ENCODE measurements around the gene UPK3BL1. TPM values are rescaled to one million over a fixed set of nuclear protein-coding genes. Genes with fewer than 3 reads are reported as not detected.
"Not testable (repeated sequence)": the region's sequence is repeated elsewhere in the genome, so short reads cannot be mapped to it uniquely, and the experiment has no call there.

UPK3BL1 gene
- total and polyA plus RNA-seq, 2 donors (not counting 1 experiment from before 2014, with no cell fraction given): 85.4 to 203 TPM

GRCh38 chr7:102611675-102612325, 30.8 kb downstream of the UPK3BL1 start:
- H3K27ac ChIP-seq (ENCODE audit: low read length in 2 of 2); H3K4me1 Mint-ChIP-seq; H3K79me2 ChIP-seq (ENCODE audit: control insufficient read depth, insufficient read depth, low read length); H4K20me1 ChIP-seq (ENCODE audit: control insufficient read depth, insufficient read depth, low read length, poor library complexity, severe bottlenecking); H3K27ac Mint-ChIP-seq; H3K4me2 ChIP-seq (replicated peaks; ENCODE audit: low read depth, low read length, poor library complexity, severe bottlenecking); H3K27me3 ChIP-seq (replicated peaks in 1 of 4; ENCODE audit: control extremely low read depth in 1 of 4, control insufficient read depth in 3 of 4, insufficient read depth in 4 of 4, low read length in 3 of 4); POLR2A ChIA-PET; H3K9me3 ChIP-seq (ENCODE audit: control extremely low read depth in 1 of 3, control insufficient read depth in 2 of 3, insufficient read depth in 1 of 3, low read length in 2 of 3); CTCF ChIA-PET; H2AFZ ChIP-seq (ENCODE audit: insufficient read depth, low read depth, low read length, poor library complexity, severe bottlenecking); H3K36me3 ChIP-seq (replicated peaks in 1 of 2; ENCODE audit: control extremely low read depth in 1 of 2, control insufficient read depth in 1 of 2, extremely low read depth in 1 of 2, insufficient read depth in 2 of 2, low read length in 1 of 2); H3K27me3 Mint-ChIP-seq; H3K9ac ChIP-seq (ENCODE audit: low read length); H3K9me3 Mint-ChIP-seq (ENCODE audit: insufficient read depth); ATAC-seq (ENCODE audit: low read depth); intact Hi-C loops (cut with micrococcal nuclease); H3K4me3 ChIP-seq (ENCODE audit: control extremely low read depth in 1 of 5, extremely low read depth in 1 of 5, insufficient read depth in 1 of 5, low read depth in 2 of 5, low read length in 4 of 5): not testable (repeated sequence)
- 59% methylated on average over 4 of the region's 10 CpGs for WGBS (ENCODE audit: insufficient coverage)
- peak; percentile 27 for DNase-seq
- H3K4me1 ChIP-seq (ENCODE audit: control insufficient read depth in 2 of 2, insufficient read depth in 2 of 2, low read length in 2 of 2): peaks cover 0 to 11% of the 10 kb centered on the region in 2 donors
- H3K4me3 Mint-ChIP-seq: peak overlapping the region; percentile 37

GRCh38 chr7:102611013-102611674, 31.4 kb downstream of the UPK3BL1 start:
- H3K9me3 Mint-ChIP-seq (ENCODE audit: insufficient read depth); H2AFZ ChIP-seq (ENCODE audit: insufficient read depth, low read depth, low read length, poor library complexity, severe bottlenecking); H3K27ac Mint-ChIP-seq; H3K27me3 ChIP-seq (replicated peaks in 1 of 4; ENCODE audit: control extremely low read depth in 1 of 4, control insufficient read depth in 3 of 4, insufficient read depth in 4 of 4, low read length in 3 of 4); intact Hi-C loops (cut with micrococcal nuclease); DNase-seq; H3K4me2 ChIP-seq (replicated peaks; ENCODE audit: low read depth, low read length, poor library complexity, severe bottlenecking); POLR2A ChIA-PET; H3K4me3 ChIP-seq (ENCODE audit: control extremely low read depth in 1 of 5, extremely low read depth in 1 of 5, insufficient read depth in 1 of 5, low read depth in 2 of 5, low read length in 4 of 5); H3K27ac ChIP-seq (ENCODE audit: low read length in 2 of 2); H3K4me1 Mint-ChIP-seq; H3K36me3 ChIP-seq (replicated peaks in 1 of 2; ENCODE audit: control extremely low read depth in 1 of 2, control insufficient read depth in 1 of 2, extremely low read depth in 1 of 2, insufficient read depth in 2 of 2, low read length in 1 of 2); H3K4me3 Mint-ChIP-seq; H3K9me3 ChIP-seq (ENCODE audit: control extremely low read depth in 1 of 3, control insufficient read depth in 2 of 3, insufficient read depth in 1 of 3, low read length in 2 of 3); H4K20me1 ChIP-seq (ENCODE audit: control insufficient read depth, insufficient read depth, low read length, poor library complexity, severe bottlenecking); H3K9ac ChIP-seq (ENCODE audit: low read length); H3K27me3 Mint-ChIP-seq; CTCF ChIA-PET; H3K79me2 ChIP-seq (ENCODE audit: control insufficient read depth, insufficient read depth, low read length): not testable (repeated sequence)
- ATAC-seq (ENCODE audit: low read depth): peak; percentile 70
- WGBS (ENCODE audit: insufficient coverage): no CpG with 5 or more reads among the region's 30 CpGs
- H3K4me1 ChIP-seq (ENCODE audit: control insufficient read depth in 2 of 2, insufficient read depth in 2 of 2, low read length in 2 of 2): peaks cover 0 to 11% of the 10 kb centered on the region in 2 donors

GRCh38 chr7:102610441-102610840, 32.1 kb downstream of the UPK3BL1 start:
- H3K4me3 Mint-ChIP-seq: peak overlapping the region; percentile 29
- H3K36me3 ChIP-seq (replicated peaks in 1 of 2; ENCODE audit: control extremely low read depth in 1 of 2, control insufficient read depth in 1 of 2, extremely low read depth in 1 of 2, insufficient read depth in 2 of 2, low read length in 1 of 2); H3K27ac ChIP-seq (ENCODE audit: low read length in 2 of 2); H3K4me2 ChIP-seq (replicated peaks; ENCODE audit: low read depth, low read length, poor library complexity, severe bottlenecking); H3K79me2 ChIP-seq (ENCODE audit: control insufficient read depth, insufficient read depth, low read length); CTCF ChIA-PET; DNase-seq; H3K27ac Mint-ChIP-seq; ATAC-seq (ENCODE audit: low read depth); H3K27me3 ChIP-seq (replicated peaks in 1 of 4; ENCODE audit: control extremely low read depth in 1 of 4, control insufficient read depth in 3 of 4, insufficient read depth in 4 of 4, low read length in 3 of 4); intact Hi-C loops (cut with micrococcal nuclease); H4K20me1 ChIP-seq (ENCODE audit: control insufficient read depth, insufficient read depth, low read length, poor library complexity, severe bottlenecking); POLR2A ChIA-PET; H3K9me3 ChIP-seq (ENCODE audit: control extremely low read depth in 1 of 3, control insufficient read depth in 2 of 3, insufficient read depth in 1 of 3, low read length in 2 of 3); H3K9me3 Mint-ChIP-seq (ENCODE audit: insufficient read depth); H3K4me1 Mint-ChIP-seq; H3K9ac ChIP-seq (ENCODE audit: low read length); H3K27me3 Mint-ChIP-seq; H3K4me3 ChIP-seq (ENCODE audit: control extremely low read depth in 1 of 5, extremely low read depth in 1 of 5, insufficient read depth in 1 of 5, low read depth in 2 of 5, low read length in 4 of 5); H2AFZ ChIP-seq (ENCODE audit: insufficient read depth, low read depth, low read length, poor library complexity, severe bottlenecking): not testable (repeated sequence)
- no CpG with 5 or more reads among the region's 7 CpGs for WGBS (ENCODE audit: insufficient coverage)
- peaks cover 0 to 11% of the 10 kb centered on the region in 2 donors for H3K4me1 ChIP-seq (ENCODE audit: control insufficient read depth in 2 of 2, insufficient read depth in 2 of 2, low read length in 2 of 2)

DNA sequence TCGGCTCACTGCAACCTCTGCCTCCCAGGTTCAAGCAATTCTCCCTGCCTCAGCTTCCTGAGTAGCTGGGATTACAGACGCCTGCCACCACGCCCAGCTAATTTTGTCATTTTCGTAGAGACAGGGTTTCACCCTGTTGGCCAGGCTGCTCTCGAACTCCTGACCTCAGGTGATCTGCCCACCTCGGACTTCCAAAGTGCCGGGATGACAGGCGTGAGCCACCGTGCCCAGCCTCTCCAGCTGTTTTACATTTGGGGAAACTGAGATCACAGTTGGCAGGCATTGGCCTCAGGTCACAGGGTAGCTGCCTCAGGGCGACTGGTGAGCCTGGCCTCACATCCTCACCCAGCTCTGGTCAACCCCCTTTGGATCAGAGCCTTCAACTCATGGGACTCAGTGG, 32.9 kb downstream of the UPK3BL1 start:
- WGBS (ENCODE audit: insufficient coverage): no CpG with 5 or more reads among the region's 10 CpGs
- H3K9ac ChIP-seq (ENCODE audit: low read length); H3K4me3 ChIP-seq (ENCODE audit: control extremely low read depth in 1 of 5, extremely low read depth in 1 of 5, insufficient read depth in 1 of 5, low read depth in 2 of 5, low read length in 4 of 5); H3K27ac ChIP-seq (ENCODE audit: low read length in 2 of 2); H3K27me3 Mint-ChIP-seq; H3K4me3 Mint-ChIP-seq; DNase-seq; intact Hi-C loops (cut with micrococcal nuclease); H3K9me3 ChIP-seq (ENCODE audit: control extremely low read depth in 1 of 3, control insufficient read depth in 2 of 3, insufficient read depth in 1 of 3, low read length in 2 of 3); H3K36me3 ChIP-seq (replicated peaks in 1 of 2; ENCODE audit: control extremely low read depth in 1 of 2, control insufficient read depth in 1 of 2, extremely low read depth in 1 of 2, insufficient read depth in 2 of 2, low read length in 1 of 2); POLR2A ChIA-PET; H4K20me1 ChIP-seq (ENCODE audit: control insufficient read depth, insufficient read depth, low read length, poor library complexity, severe bottlenecking); CTCF ChIA-PET; H3K4me1 Mint-ChIP-seq; ATAC-seq (ENCODE audit: low read depth); H3K27me3 ChIP-seq (replicated peaks in 1 of 4; ENCODE audit: control extremely low read depth in 1 of 4, control insufficient read depth in 3 of 4, insufficient read depth in 4 of 4, low read length in 3 of 4); H3K27ac Mint-ChIP-seq; H3K4me2 ChIP-seq (replicated peaks; ENCODE audit: low read depth, low read length, poor library complexity, severe bottlenecking); H2AFZ ChIP-seq (ENCODE audit: insufficient read depth, low read depth, low read length, poor library complexity, severe bottlenecking); H3K79me2 ChIP-seq (ENCODE audit: control insufficient read depth, insufficient read depth, low read length); H3K9me3 Mint-ChIP-seq (ENCODE audit: insufficient read depth): not testable (repeated sequence)
- peaks cover 0 to 11% of the 10 kb centered on the region in 2 donors for H3K4me1 ChIP-seq (ENCODE audit: control insufficient read depth in 2 of 2, insufficient read depth in 2 of 2, low read length in 2 of 2)
